Lung (tissue), 13 donors: ENCODE measurements around the gene ZMYND12. TPM values are rescaled to one million over a fixed set of nuclear protein-coding genes. Genes with fewer than 3 reads are reported as not detected.

ENCODE experiments used
- ATAC-seq: fragments of 200-7000 bp; cut with Tn5 transposase; one replicate; pipeline ENCODE4 v1.9.1; 2020; ENCODE audit warnings: moderate number of reproducible peaks; ENCODE audit not compliant: insufficient read depth, low FRiP score
- DNase-seq, 3 donors: peaks; one replicate each; pipeline ENCODE4 v3.0.0-alpha.2; 2013 to 2017
- H3K27ac ChIP-seq, 2 donors: one replicate each; pipeline ENCODE4 v1.5.1; 2013; ENCODE audit warnings: mild to moderate bottlenecking in 2 of 2, moderate library complexity in 2 of 2, control low read depth in 1 of 2, inconsistent platforms in 1 of 2, low read depth in 1 of 2, low read length in 1 of 2
- H3K27me3 ChIP-seq, 3 donors: one replicate each; pipeline ENCODE4 v1.5.1; 2013; ENCODE audit warnings: low read length in 2 of 3; ENCODE audit not compliant: control insufficient read depth in 3 of 3, insufficient read depth in 3 of 3
- H3K36me3 ChIP-seq, 4 donors: one replicate each; pipeline ENCODE4 v1.5.1; 2013; ENCODE audit warnings: low read length in 4 of 4, mild to moderate bottlenecking in 1 of 4, moderate library complexity in 1 of 4; ENCODE audit not compliant: control insufficient read depth in 4 of 4, insufficient read depth in 4 of 4
- H3K4me1 ChIP-seq, 5 donors: one replicate each; pipeline ENCODE4 v1.5.1; 2013; ENCODE audit warnings: low read length in 5 of 5, mild to moderate bottlenecking in 2 of 5, moderate library complexity in 1 of 5; ENCODE audit not compliant: control insufficient read depth in 5 of 5, insufficient read depth in 5 of 5
- H3K4me3 ChIP-seq: one replicate; pipeline ENCODE4 v1.5.1; 2013; ENCODE audit warnings: mild to moderate bottlenecking, control low read depth, moderate library complexity
- H3K9ac ChIP-seq, 2 donors: one replicate each; pipeline ENCODE4 v1.5.1; 2013; ENCODE audit warnings: low read length in 2 of 2, control low read depth in 1 of 2; ENCODE audit not compliant: insufficient read depth in 1 of 2
- H3K9me3 ChIP-seq, 4 donors: one replicate each; pipeline ENCODE4 v1.5.1; 2013; ENCODE audit warnings: low read length in 3 of 4, mild to moderate bottlenecking in 1 of 4, moderate library complexity in 1 of 4; ENCODE audit not compliant: control insufficient read depth in 4 of 4, insufficient read depth in 3 of 4
- CTCF ChIP-seq: IDR thresholded peaks from 2 replicates; pipeline ENCODE4 v1.5.1; 2012; ENCODE audit warnings: mild to moderate bottlenecking; ENCODE audit errors: control extremely low read depth, extremely low read depth
- WGBS, 2 donors: extraction: QIAGEN DNeasy Blood & Tissue Kit; methylation state at CpG; one replicate each; pipeline ENCODE4 v1.1.7; 2013; 5-methylcytosine and 5-hydroxymethylcytosine counted together
- polyA plus RNA-seq, 2 donors: library from polyadenylated mRNA; stranded (reverse); fragments of 200-250 nt; gene quantifications; one replicate each; pipeline ENCODE4 v1.2.1, GENCODE V29; 2013
- small RNA-seq: library from RNA; depleted of rRNA; stranded (forward); fragments of <200 nt; gene quantifications from one replicate; pipeline ENCODE3, GENCODE V24; 2014; ENCODE audit warnings: low replicate concordance
- total RNA-seq, 2 donors: library from RNA; depleted of rRNA in 1 of 2; stranded (reverse); fragments of >200 nt in 1 of 2; gene quantifications; one replicate each; pipeline ENCODE4 v1.2.1, GENCODE V29; 2014 to 2021
- donor health status: control.
- donor health status: control.
- donor health status: Bipolar disorder and iron deficiency.
- donor health status: healthy.
- donor health status: DM: yes; HTN: yes; CAD: no.

The ZMYND12 gene
- total and polyA plus RNA-seq, 4 donors, result 3.9 to 9.1 (median 6.0) TPM

- Histone ChIP-seq H3K27me3 (peaks cover 0 to 39% (median 27%) of the 10 kb centered on the region in 3 donors), H3K9ac (no peak within 1 kb of the TSS), H3K4me3 (peak within 1 kb of the TSS; percentile 72), H3K27ac (no peak within 1 kb of the TSS), H3K36me3 (no peaks in the 10 kb centered on the region), H3K9me3 (no peaks in the 10 kb centered on the region), H3K4me1 (peaks cover 0 to 10% (median 3%) of the 10 kb centered on the region in 5 donors)
- WGBS, 2 donors, result 1% methylated on average over 58 to 101 of the region's 101 CpGs
- ATAC-seq (peak; percentile 92), DNase-seq (peak; percentile 43 to 64 (median 58))
- TF ChIP-seq CTCF, result no peak
Measured at GRCh38 chr1:42380586-42381279, 75.1 kb downstream of the ZMYND12 start, which contains the start of gene RIMKLA. Gene RIMKLA (plus strand): TSS chr1:42380792. CDS start chr1:42380935, 143 bp downstream.

Small RNA genes within 50 kb of the gene (small RNA-seq; reads per million reads assigned to genes)
- gene TMSB4XP1, result not detected

Other genes with a start within 250 kb of the ZMYND12 start
- 100 to 1,000 TPM in 1 of 2 donors, 10 to 100 TPM in 1; 39.6 to 106 TPM for gene FOXJ3, start 120.8 kb downstream of the ZMYND12 start, total RNA-seq
- 10 to 100 TPM; 11.9 to 13.5 TPM for gene FOXJ3, start 120.8 kb downstream of the ZMYND12 start, polyA plus RNA-seq
- gene RIMKLA, start 75.2 kb downstream of the ZMYND12 start, total RNA-seq, result 1 to 10 TPM in 1 of 2 donors, under 1 TPM in 1; 0.71 to 8.9 TPM
- 1 to 10 TPM in 1 of 2 donors, under 1 TPM in 1; 0.92 to 1.9 TPM for gene RIMKLA, start 75.2 kb downstream of the ZMYND12 start, polyA plus RNA-seq
- gene PPCS, start 521 bp upstream of the ZMYND12 start, total RNA-seq, result 10 to 100 TPM; 33.0 to 63.5 TPM
- gene PPCS, start 521 bp upstream of the ZMYND12 start, polyA plus RNA-seq, result 100 to 1,000 TPM in 1 of 2 donors, 10 to 100 TPM in 1; 60.4 to 103 TPM
- 10 to 100 TPM; 13.5 to 21.4 TPM for gene CCDC30, start 7.3 kb upstream of the ZMYND12 start, total RNA-seq
- gene CCDC30, start 7.3 kb upstream of the ZMYND12 start, polyA plus RNA-seq, result 1 to 10 TPM; 1.5 to 5.0 TPM
- 10 to 100 TPM; 28.6 to 31.0 TPM for gene PPIH, start 202.4 kb upstream of the ZMYND12 start, total RNA-seq
- 10 to 100 TPM; 31.8 to 68.1 TPM for gene PPIH, start 202.4 kb upstream of the ZMYND12 start, polyA plus RNA-seq
- 100 to 1,000 TPM; 298 to 617 TPM for gene YBX1, start 226.4 kb upstream of the ZMYND12 start, total RNA-seq
- gene YBX1, start 226.4 kb upstream of the ZMYND12 start, polyA plus RNA-seq, result 100 to 1,000 TPM; 560 to 617 TPM